ENCODE results near the gene SMS.
"Not testable (repeated sequence)": the region's sequence is repeated elsewhere in the genome, so short reads cannot be mapped to it uniquely, and the experiment has no call there.

Gene SMS

DNA sequence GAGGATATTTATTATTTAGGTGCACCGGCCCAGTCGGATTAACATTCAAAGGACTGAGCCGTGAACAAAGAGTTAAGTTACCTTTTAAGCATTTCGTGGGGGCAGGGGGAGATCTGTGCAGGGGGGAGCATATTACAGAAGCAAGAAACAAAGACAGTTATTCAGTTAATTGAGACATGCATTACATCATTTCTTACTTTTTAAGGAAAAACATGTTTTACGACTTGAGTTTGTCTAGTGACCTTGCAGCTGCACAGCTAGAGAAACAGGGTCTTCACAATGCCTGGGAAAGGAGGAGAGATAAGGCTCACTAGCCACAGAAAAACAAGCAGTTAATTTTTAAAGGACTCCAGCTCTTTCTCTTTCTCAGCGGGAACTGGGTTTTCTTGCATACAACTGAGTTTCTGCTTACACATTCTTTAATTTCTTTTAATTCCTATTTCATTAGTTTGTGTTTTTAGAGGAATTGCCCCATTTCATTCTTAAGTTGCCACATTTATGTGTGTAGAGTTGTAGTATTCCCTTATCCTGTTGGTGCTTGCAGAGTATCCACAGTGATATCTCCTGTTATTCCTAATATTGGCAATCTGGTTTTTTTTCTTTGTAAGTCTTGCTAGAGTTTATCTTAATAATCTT is 12.8 kb downstream of the SMS start:
- DNase-seq, result not testable (repeated sequence)

DNA sequence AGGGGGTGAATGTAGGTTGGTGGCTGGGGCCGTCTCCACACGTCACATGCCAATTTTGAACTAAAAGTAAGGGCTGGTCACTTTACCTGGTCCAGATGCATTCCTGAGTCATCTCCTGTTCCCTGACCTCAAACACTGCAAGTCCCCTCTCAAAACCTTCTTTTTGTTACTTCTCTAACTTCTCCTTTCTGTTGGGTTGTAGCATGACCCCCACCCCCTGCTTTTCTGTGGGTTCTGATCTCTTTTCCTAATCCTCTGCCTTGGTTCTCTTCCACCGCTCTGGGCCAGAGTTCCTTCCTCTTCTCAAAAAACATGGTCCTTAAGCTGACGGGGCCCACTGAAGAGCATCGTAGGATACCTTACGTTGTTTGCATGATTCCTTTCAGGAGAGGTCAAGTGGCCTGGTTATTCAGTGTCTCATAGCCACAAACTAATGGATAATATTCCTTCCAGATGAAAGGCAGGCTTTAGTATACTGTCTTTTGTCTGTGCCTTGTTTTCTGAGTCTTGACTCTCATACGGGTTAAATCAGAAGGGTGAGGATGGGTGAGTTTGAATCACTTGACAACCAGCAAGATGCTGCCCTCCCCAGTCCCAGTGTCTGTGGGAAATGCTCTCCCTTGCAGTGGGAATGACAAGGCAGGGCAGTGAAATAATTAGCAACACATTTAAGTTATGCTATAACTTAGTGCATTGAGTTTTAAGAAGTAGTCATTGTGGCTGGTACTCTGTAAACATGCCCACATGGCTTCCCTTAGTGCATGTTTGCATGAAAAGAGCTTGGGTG is 15.1 kb downstream of the SMS start:
- DNase-seq, result no peak

DNA sequence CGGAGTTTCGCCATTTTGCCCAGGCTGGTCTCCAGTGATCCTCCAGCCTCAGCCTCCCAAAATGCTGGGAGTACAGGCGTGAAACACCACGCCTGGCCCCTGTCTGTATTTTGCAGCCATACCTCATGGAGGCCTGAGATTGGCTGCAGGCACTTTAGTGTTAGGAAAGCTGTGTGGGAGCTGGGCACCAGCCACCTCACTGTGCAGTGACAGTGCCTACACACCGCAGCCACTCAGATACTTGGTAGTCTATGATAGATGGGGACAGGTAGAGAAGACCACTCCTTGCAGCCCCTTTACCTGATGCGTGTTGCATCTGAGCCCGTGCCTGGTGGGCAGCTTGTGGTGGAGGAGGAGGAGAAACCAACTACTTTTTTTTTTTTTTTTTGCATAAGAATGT is 16.3 kb downstream of the SMS start:
- no peak for DNase-seq

DNA sequence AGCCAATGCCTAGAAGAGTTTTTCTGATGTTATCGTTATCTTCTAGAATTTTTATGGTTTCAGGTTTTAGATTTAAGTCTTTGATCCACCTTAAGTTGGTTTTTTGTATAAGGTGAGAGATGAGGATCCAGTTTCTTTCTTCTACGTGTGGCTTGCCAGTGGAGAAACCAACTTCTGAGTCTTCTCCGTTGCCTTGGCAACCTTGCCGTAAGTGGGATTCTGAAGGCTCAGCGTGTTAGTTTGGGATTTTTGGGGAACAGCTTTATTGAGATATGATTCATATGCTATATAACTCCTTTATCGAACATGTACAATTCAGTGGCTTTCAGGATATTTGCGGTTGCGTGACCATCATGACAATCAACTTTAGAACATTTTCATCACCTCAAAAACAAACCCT is 17.7 kb downstream of the SMS start:
- no peak for DNase-seq

DNA sequence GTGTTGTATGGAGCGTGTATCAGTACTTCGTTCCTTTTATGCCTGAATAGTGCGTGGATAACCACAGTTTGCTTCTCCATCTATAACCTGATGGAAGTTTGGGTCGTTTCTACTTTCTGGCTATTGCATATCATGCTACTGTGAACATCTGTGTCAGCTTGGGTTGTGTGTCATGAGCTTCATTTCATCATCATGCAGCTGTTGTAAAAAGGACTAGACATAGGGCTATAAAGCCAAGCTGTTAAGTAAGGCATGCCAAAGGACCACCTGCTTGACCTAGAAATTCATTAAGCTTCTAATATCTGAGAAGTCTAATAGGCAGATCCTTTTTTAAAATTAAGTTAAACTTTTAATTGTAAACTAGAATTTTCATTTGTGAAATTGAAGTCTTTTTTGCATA is 18.4 kb downstream of the SMS start:
- no peak for DNase-seq

DNA sequence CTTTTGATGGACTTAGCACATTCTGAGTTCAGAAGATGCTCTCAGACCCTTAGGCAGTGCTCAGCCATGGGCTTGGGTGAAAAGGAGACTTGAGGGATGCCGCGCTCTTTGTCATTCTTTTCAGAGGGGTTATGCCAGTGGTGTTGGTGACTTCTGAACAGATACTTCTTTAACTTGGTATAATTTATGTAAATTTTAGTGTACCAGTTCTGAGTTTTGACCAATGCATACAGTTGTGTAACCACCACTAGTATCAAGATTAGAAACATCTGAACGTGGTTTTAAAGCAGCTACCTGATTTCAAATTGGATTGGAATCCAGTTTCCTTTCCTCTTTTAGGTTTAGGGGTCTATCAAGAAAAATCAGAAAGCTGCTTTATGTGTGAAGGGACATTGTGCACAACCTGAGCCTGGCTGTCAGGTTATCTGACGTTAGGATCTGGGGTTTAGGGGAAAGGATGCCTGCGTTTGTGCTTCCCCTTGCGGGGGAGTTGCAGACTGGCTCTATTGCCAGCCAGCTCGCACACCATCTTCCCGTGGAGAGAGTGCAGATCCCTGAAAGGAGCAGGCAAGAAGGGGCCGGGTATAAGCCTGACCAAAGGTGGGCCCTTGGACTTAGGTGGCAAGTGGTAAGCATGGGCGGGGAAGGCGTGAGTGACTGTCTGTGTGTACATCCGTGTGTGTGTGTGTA is 19.0 kb downstream of the SMS start:
- no peak for DNase-seq

- DNase-seq, result no peak
Measured at GRCh38 chrX:21960569-21961541, 20.3 kb downstream of the SMS start.

DNA sequence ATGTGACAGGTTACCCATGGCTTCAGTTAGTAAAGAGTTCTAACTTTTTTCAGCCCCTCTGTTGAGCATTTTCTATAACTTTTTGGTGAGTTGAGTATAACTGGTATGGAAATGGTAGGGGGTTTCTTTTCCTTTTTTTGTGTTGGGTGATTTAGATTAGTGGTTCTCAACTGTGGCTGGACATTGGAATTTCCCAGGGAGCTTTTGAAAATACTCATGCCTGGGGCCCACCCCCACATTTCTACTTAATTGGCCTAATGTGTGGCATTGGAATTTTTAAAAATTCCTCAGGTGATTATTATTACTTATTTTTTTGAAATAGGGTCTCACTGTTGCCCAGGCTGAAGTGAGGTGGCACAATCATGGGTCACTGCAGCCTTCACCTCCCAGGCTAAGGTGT is 21.9 kb downstream of the SMS start:
- DNase-seq, result no peak

DNA sequence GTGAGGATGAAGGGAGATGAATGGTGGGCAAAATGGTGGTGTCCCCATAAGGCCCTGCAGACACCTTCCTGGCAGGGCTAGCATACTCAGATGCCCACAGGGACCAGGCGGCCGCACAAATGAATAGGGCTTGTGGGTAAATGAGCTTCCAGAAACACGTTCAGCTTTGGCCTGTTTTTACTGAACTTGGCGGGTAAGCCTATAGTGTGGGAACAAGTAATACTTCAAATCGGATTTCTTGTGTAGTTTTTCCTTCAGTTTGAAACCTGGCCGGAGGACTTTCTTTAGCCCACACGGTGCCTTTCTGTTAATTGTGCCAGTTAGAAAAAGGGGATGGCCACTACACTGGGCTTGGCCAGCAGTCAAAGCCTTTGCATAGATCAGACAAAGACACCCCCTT is 22.8 kb downstream of the SMS start:
- no peak for DNase-seq

GRCh38 chrX:21963731-21964405 is 23.4 kb downstream of the SMS start:
- DNase-seq, result no peak

GRCh38 chrX:21966866-21967265 is 26.4 kb downstream of the SMS start:
- DNase-seq, result no peak

- no peak for DNase-seq
Measured at GRCh38 chrX:21968333-21968732, 27.8 kb downstream of the SMS start.

GRCh38 chrX:21970326-21970725 is 29.8 kb downstream of the SMS start:
- DNase-seq, result no peak

GRCh38 chrX:21972046-21972445 is 31.5 kb downstream of the SMS start:
- no peak for DNase-seq

GRCh38 chrX:21972721-21973120 is 32.2 kb downstream of the SMS start:
- DNase-seq, result peak; percentile 56

DNA sequence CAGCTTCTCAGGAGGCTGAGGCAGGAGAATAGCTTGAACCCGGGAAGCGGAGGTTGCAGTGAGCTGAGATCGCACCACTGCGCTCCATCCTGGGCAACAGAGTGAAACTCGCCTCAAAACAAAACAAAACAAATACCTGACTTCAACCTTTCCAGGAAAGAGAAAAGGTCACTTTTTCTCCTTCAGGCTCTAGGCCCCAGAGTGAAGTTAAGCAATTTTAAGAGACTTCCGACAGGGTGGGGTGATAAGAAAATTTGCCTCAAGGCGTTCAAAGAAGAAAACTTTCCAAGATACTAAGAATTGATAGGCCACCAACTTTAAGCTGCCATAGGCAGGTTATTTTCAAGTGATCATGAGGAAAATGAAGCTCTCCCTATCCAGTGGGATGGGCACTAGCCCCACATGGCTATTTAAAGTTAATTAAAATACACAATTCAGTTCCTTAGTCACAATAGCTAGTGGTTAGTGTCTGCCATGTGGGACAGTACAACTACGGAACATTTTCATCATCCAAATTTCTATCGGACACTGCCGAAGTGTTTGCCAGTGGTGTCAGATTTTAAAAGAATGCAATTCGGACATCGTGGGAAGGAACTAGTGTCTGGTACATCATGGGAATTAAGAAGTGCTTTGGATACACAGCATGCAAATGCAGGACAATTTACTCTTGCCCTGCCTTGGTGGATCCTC is 33.0 kb downstream of the SMS start:
- no peak for DNase-seq

- DNase-seq, result peak; percentile 28
Measured at GRCh38 chrX:21974011-21974385, 33.5 kb downstream of the SMS start.

- no peak for DNase-seq
Measured at GRCh38 chrX:21975242-21975641, 34.7 kb downstream of the SMS start.

GRCh38 chrX:21975812-21976211 is 35.3 kb downstream of the SMS start:
- no peak for DNase-seq

DNA sequence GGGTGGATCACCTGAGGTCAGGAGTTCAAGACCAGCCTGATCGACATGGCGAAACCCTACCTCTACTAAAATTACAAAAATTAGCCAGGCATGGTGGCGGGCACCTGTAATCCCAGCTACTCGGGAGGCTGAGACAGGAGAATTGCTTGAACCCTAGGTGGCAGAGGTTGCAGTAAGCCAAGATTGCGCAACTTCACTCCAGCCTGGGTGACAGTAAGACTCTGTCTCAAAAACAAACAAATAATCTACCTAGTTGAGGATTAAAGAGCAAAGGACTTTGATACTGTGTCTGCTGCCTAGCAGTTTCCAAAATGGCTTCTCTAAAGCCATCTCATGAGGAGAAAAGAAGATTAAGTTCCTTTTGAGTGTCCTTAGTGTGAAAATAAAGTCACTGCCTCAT is 37.8 kb downstream of the SMS start:
- no peak for DNase-seq

GRCh38 chrX:21982311-21982710 is 41.8 kb downstream of the SMS start:
- no peak for DNase-seq

GRCh38 chrX:21985332-21985777 is 44.8 kb downstream of the SMS start:
- DNase-seq, result peak; percentile 81

Data from activated CD4-positive, alpha-beta T cell treated with anti-CD3 and anti-CD28 coated beads, Interleukin-2, Interleukin-6, amounts not matched to agents 100 ng/mL and 50 ng/mL, durations not matched to agents 16 hours and 8 hours (primary cell).